OCI-LY3 (cell line): Measurements from ENCODE around the gene CSNK1G2.

Source experiments
- H2AFZ ChIP-seq: fragments of 200-600, 300-600 bp; shearing (Covaris generic); 2 replicates; pipeline ENCODE4 v1.6.0; 2014; ENCODE audit warnings: antibody characterized with exemption, low read depth, low read length
- H3K27ac ChIP-seq: fragments of 200-600, 300-600 bp; sonication (generic); 2 replicates; pipeline ENCODE4 v1.5.1; 2014; ENCODE audit warnings: mild to moderate bottlenecking, low read length, moderate library complexity, mixed read lengths
- H3K27me3 ChIP-seq: fragments of 200-600, 300-600 bp; sonication (generic); 2 replicates; pipeline ENCODE4 v1.6.1; 2014; ENCODE audit warnings: low read depth, low read length, mixed read lengths
- H3K36me3 ChIP-seq: fragments of 200-600, 300-600 bp; sonication (generic); replicated peaks from 2 replicates; pipeline ENCODE3; 2014; ENCODE audit warnings: low read depth, low read length, mixed read lengths
- H3K4me1 ChIP-seq: fragments of 300-600, 200-600 bp; sonication (generic); 2 replicates; pipeline ENCODE4 v1.6.1; 2014; ENCODE audit warnings: low read length, mixed read lengths
- H3K4me2 ChIP-seq: fragments of 200-600, 300-600 bp; sonication (generic); 2 replicates; pipeline ENCODE4 v1.6.1; 2014; ENCODE audit warnings: low read length, mixed read lengths
- H3K4me3 ChIP-seq: fragments of 300-600, 200-600 bp; sonication (generic); 2 replicates; pipeline ENCODE4 v1.5.1; 2014; ENCODE audit warnings: antibody characterized with exemption, mild to moderate bottlenecking, low read length, moderate library complexity
- H3K79me2 ChIP-seq: fragments of 300-600, 200-600 bp; shearing (Covaris generic); 2 replicates; pipeline ENCODE4 v1.6.1; 2014; ENCODE audit warnings: mild to moderate bottlenecking, low read length, mixed read lengths
- H3K9ac ChIP-seq: fragments of 300-600, 200-600 bp; shearing (Covaris generic); 2 replicates; pipeline ENCODE4 v1.6.0; 2014; ENCODE audit warnings: mild to moderate bottlenecking, low read length, moderate library complexity
- H3K9me3 ChIP-seq: fragments of 200-600, 300-600 bp; shearing (Covaris generic); 2 replicates; pipeline ENCODE4 v1.6.1; 2014; ENCODE audit warnings: low read length, mixed read lengths; ENCODE audit not compliant: insufficient read depth
- H4K20me1 ChIP-seq: fragments of 200-600, 300-600 bp; sonication (generic); 2 replicates; pipeline ENCODE4 v1.6.1; 2016; ENCODE audit warnings: low read length, mixed read lengths; ENCODE audit not compliant: insufficient read depth
- EZH2phosphoT487 ChIP-seq: fragments of 200-600 bp; shearing (Covaris generic); IDR thresholded peaks from 2 replicates; pipeline ENCODE4 v1.6.1; 2018; ENCODE audit warnings: antibody characterized with exemption, mixed run types, low read depth
- TF ChIP-seq, protein P1 (sequence below): fragments of 200-600, 300-600 bp; sonication (generic); IDR thresholded peaks from 2 replicates; pipeline ENCODE4 v1.5.1; 2014; ENCODE audit warnings: antibody characterized with exemption, low read length, low read depth

CSNK1G2 gene

DNA sequence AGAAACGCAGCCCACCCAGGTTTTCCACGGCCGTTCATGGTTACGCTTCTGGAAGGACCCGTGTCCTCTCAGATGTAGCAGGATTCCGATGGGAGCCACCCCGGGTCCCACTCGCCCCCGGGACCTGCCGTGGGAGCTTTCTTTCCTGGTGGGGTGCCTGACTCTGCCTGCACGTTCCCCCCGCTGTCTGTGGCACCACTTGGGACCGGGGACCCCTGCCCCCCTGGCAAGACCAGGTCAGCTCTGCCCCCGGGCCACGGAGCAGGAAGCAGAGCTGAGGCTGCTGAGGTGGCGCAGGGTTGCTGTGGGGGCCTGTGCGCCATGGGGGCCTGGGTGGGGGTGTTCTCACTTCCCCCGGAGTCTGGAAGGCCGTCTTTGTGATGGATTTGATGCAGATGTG, 12.1 kb downstream of the CSNK1G2 start:
- H3K9ac ChIP-seq, result no peak overlapping the region
- H3K4me1 ChIP-seq, result no peaks in the 10 kb centered on the region
- H3K27ac ChIP-seq, result no peak overlapping the region
- no peak overlapping the region for H3K4me2 ChIP-seq
- TF ChIP-seq, protein P1, sequence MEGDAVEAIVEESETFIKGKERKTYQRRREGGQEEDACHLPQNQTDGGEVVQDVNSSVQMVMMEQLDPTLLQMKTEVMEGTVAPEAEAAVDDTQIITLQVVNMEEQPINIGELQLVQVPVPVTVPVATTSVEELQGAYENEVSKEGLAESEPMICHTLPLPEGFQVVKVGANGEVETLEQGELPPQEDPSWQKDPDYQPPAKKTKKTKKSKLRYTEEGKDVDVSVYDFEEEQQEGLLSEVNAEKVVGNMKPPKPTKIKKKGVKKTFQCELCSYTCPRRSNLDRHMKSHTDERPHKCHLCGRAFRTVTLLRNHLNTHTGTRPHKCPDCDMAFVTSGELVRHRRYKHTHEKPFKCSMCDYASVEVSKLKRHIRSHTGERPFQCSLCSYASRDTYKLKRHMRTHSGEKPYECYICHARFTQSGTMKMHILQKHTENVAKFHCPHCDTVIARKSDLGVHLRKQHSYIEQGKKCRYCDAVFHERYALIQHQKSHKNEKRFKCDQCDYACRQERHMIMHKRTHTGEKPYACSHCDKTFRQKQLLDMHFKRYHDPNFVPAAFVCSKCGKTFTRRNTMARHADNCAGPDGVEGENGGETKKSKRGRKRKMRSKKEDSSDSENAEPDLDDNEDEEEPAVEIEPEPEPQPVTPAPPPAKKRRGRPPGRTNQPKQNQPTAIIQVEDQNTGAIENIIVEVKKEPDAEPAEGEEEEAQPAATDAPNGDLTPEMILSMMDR, result no peak
- no peak for TF ChIP-seq EZH2phosphoT487
- H3K9me3 ChIP-seq, result no peaks in the 10 kb centered on the region
- H3K36me3 ChIP-seq, result peaks cover 27% of the 10 kb centered on the region
- no peaks in the 10 kb centered on the region for H3K27me3 ChIP-seq
- no peak overlapping the region for H3K4me3 ChIP-seq
- H3K79me2 ChIP-seq, result peaks cover 99% of the 10 kb centered on the region
- no peak overlapping the region for H2AFZ ChIP-seq
- H4K20me1 ChIP-seq, result peaks cover 90% of the 10 kb centered on the region

DNA sequence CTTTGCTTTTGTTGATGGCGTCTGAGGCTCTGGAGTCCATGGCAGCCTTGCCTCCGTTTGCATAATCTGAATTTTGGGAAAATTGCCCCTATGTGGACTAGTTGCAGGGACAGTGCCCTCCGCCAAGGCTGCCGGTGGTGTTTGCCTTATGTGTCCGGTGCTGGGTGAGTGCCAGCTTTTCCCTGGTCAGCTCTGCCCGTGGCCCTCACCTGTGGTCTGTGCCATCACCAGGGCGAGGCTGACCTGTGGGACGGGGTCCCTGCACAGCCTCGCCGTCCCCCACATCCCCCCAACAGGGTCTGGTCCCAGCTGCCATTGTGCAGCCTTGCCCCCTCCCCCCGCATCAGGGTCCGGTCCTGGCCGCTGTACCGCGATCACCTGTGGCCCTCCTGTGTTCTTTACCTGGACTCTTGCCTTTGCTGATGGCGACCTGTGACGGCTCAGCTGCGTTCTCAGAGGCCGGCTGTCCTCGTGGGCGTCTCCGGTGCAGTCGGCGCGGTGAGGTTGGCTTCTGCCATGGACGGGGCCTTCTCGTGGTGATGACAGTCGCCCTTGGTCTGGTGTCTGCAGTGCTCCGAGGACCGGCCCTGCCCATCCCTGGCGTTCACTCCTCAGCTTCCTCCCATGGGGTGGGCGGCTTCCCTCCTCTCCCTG, 12.6 kb downstream of the CSNK1G2 start:
- Histone ChIP-seq H2AFZ (no peak overlapping the region), H3K36me3 (peaks cover 27% of the 10 kb centered on the region), H3K27ac (no peak overlapping the region), H3K9ac (no peak overlapping the region), H3K27me3 (no peaks in the 10 kb centered on the region), H3K4me2 (no peak overlapping the region), H3K4me3 (no peak overlapping the region), H3K4me1 (no peaks in the 10 kb centered on the region), H3K79me2 (peaks cover 96% of the 10 kb centered on the region), H4K20me1 (peaks cover 88% of the 10 kb centered on the region), H3K9me3 (no peaks in the 10 kb centered on the region)
- no peak for TF ChIP-seq EZH2phosphoT487
- TF ChIP-seq, protein P1, result no peak

DNA sequence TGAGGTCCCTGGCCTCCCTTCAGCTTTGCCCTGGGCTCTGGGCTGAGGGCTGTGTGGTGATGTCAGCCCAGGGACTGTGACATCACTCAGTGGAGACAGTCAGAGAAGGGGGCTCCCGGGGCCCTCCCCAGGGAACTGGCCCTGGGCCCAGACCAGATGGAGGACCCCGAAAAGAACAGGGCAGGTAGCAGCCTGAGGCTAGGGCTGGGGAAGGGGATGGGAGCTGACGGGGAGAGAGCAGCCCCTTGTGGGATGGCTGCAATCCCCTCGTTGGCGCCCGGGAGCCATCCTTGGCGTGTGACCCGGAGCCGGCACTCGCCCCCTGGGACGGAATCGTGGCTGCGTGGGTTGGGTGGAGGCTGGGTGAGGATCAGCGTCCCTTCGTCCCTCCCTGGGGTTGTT, 13.6 kb downstream of the CSNK1G2 start:
- Histone ChIP-seq H3K9me3 (no peaks in the 10 kb centered on the region), H3K27me3 (no peaks in the 10 kb centered on the region), H3K4me1 (no peaks in the 10 kb centered on the region), H3K4me3 (no peak overlapping the region), H4K20me1 (peaks cover 86% of the 10 kb centered on the region), H2AFZ (no peak overlapping the region), H3K9ac (no peak overlapping the region), H3K36me3 (peaks cover 22% of the 10 kb centered on the region), H3K79me2 (peaks cover 94% of the 10 kb centered on the region), H3K27ac (no peak overlapping the region), H3K4me2 (no peak overlapping the region)
- TF ChIP-seq, protein P1, result no peak
- no peak for TF ChIP-seq EZH2phosphoT487

DNA sequence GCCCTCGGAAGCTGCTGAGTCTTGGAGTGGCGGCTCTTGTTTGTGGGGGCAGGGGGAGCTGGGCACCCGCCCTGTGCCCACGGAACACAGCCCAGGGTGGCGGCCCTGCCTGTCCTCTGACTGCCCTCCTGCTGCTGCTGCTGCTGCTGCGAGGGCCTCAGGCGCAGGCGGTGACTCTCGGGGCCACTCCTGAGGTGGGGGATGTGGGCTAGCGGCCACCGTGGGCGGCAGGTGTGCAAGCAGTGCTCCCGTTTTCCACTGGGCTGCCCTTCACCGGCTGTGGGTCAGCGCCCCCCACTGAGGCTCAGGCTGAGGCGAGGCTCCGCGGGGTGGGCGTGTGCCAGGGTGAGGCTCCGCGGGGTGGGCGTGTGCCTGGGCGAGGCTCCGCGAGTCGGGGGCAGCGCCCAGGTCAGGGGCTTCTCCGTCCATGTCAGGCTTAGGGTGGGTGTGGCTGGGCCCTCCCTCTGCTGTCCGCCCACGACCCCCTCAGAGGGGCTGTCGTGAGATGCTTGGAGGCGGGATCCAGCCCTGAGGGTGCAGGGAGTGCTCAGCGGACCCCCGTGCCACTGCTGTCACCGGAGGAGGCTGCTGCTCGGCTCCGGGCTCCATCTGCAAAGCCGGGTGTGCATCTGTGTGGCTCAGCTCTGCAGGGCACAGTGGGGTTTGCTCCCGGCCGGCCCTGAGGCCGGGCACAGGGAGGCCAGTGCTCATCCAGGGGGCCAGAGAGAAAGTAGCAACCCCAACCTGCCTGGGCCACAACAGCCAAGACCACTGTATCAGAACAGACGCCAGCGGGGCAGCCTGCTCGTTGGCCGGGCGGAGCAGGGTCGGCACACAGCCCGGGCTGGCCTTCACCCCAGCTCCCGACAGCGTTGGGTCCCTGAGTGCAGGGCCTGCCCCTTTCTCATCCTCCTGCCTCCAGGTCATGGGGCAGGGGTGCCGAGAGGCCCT, 14.5 kb downstream of the CSNK1G2 start:
- no peak overlapping the region for H3K27ac ChIP-seq
- H3K4me3 ChIP-seq, result no peak overlapping the region
- H3K9me3 ChIP-seq, result no peaks in the 10 kb centered on the region
- H3K9ac ChIP-seq, result no peak overlapping the region
- no peaks in the 10 kb centered on the region for H3K27me3 ChIP-seq
- H3K4me2 ChIP-seq, result no peak overlapping the region
- TF ChIP-seq, protein P1, result no peak
- no peak for TF ChIP-seq EZH2phosphoT487
- H2AFZ ChIP-seq, result no peak overlapping the region
- peaks cover 94% of the 10 kb centered on the region for H3K79me2 ChIP-seq
- no peaks in the 10 kb centered on the region for H3K4me1 ChIP-seq
- H3K36me3 ChIP-seq, result peaks cover 20% of the 10 kb centered on the region
- H4K20me1 ChIP-seq, result peaks cover 89% of the 10 kb centered on the region
